ENCODE measurements around the gene GARIN1A. TPM values are rescaled to one million over a fixed set of nuclear protein-coding genes. Genes with fewer than 3 reads are reported as not detected.

The GARIN1A gene
- total RNA-seq, 2 donors from 2014 or later = 2.9 to 3.0 TPM

- intact Hi-C loops (cut with DNase I) = no loop called here
- DNase-seq (ENCODE audit: low spot score) = no peak
Measured at GRCh38 chr7:128708235-128708634, 36.1 kb downstream of the GARIN1A start.

GRCh38 chr7:128708824-128709223 is 36.7 kb downstream of the GARIN1A start:
- DNase-seq (ENCODE audit: low spot score) = no peak
- intact Hi-C loops (cut with DNase I) = no loop called here

- DNase-seq (ENCODE audit: low spot score) = no peak
- intact Hi-C loops (cut with DNase I) = no loop called here
Measured at GRCh38 chr7:128710481-128710880, 38.4 kb downstream of the GARIN1A start.

- DNase-seq (ENCODE audit: low spot score) = no peak
- intact Hi-C loops (cut with DNase I) = no loop called here
Measured at GRCh38 chr7:128713794-128714193, 41.7 kb downstream of the GARIN1A start.

- intact Hi-C loops (cut with DNase I) = no loop called here
- no peak for DNase-seq (ENCODE audit: low spot score)
Measured at GRCh38 chr7:128714701-128715495, 42.8 kb downstream of the GARIN1A start.

GRCh38 chr7:128718967-128719642 is 47.0 kb downstream of the GARIN1A start:
- intact Hi-C loops (cut with DNase I) = no loop called here
- no peak for DNase-seq (ENCODE audit: low spot score)

GRCh38 chr7:128721376-128721775 is 49.3 kb downstream of the GARIN1A start:
- intact Hi-C loops (cut with DNase I) = no loop called here

More at GRCh38 chr7:128721376-128721775, 49.3 kb downstream of the GARIN1A start:
- no peak for DNase-seq (ENCODE audit: low spot score)

Other genes with a start within 250 kb of the GARIN1A start
- gene HILPDA, start 216.4 kb upstream of the GARIN1A start, total RNA-seq = 10 to 100 TPM; 12.8 to 18.1 TPM
- gene METTL2B, start 195.5 kb upstream of the GARIN1A start, total RNA-seq = 10 to 100 TPM; 22.0 to 23.6 TPM
- gene CALU, start 67.1 kb downstream of the GARIN1A start, total RNA-seq = 100 to 1,000 TPM; 262 to 393 TPM
- not detected for gene OPN1SW, start 103.5 kb downstream of the GARIN1A start, total RNA-seq
- 10 to 100 TPM; 13.3 to 23.1 TPM for gene CCDC136, start 119.7 kb downstream of the GARIN1A start, total RNA-seq
- gene FLNC, start 158.1 kb downstream of the GARIN1A start, total RNA-seq = 100 to 1,000 TPM; 440 to 856 TPM
- gene ATP6V1F, start 190.6 kb downstream of the GARIN1A start, total RNA-seq = 100 to 1,000 TPM; 106 to 115 TPM
- 1 to 10 TPM in 1 of 2 donors, under 1 TPM in 1; 0.95 to 1.3 TPM for gene KCP, start 238.4 kb downstream of the GARIN1A start, total RNA-seq

All from posterior vena cava (tissue), 2 donors.